Fibroblast of mammary gland (primary cell): ENCODE measurements around the gene SMARCE1.
"Not testable (repeated sequence)": the region's sequence is repeated elsewhere in the genome, so short reads cannot be mapped to it uniquely, and the experiment has no call there.

Experiments used
- DNase-seq: peaks from one replicate; pipeline ENCODE4 v3.0.0-alpha.2; 2010; ENCODE audit warnings: low read depth
- H3K4me3 ChIP-seq: 2 replicates; pipeline ENCODE4 v1.5.1; 2011; ENCODE audit warnings: low read depth, mild to moderate bottlenecking, low read length, moderate library complexity; ENCODE audit not compliant: control insufficient read depth
- TF ChIP-seq, protein P1 (sequence below): conservative IDR thresholded peaks from 2 replicates; pipeline ENCODE4 v1.5.1; 2011; ENCODE audit warnings: low read depth, low read length, inconsistent platforms; ENCODE audit not compliant: control insufficient read depth, insufficient read depth

The SMARCE1 gene

DNA sequence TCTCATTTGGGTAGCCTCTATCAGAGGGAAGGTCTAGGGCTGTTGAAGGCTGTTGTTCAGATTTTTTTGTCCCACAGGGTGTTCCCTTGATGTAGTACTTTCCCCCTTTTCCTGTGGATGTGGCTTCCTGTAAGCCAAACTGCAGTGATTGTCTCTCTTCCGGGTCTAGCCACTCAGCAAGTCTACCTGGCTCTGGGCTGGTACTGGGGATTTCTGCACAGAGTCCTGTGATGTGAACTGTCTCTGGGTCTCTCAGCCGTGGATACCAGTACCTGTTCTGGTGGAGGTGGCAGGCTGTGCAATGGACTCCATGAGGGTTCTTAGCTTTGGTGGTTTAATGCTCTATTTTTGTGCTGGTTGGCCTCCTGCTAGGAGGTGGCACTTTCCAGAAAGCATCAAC, 59.1 kb downstream of the SMARCE1 start:
- TF ChIP-seq, protein P1, sequence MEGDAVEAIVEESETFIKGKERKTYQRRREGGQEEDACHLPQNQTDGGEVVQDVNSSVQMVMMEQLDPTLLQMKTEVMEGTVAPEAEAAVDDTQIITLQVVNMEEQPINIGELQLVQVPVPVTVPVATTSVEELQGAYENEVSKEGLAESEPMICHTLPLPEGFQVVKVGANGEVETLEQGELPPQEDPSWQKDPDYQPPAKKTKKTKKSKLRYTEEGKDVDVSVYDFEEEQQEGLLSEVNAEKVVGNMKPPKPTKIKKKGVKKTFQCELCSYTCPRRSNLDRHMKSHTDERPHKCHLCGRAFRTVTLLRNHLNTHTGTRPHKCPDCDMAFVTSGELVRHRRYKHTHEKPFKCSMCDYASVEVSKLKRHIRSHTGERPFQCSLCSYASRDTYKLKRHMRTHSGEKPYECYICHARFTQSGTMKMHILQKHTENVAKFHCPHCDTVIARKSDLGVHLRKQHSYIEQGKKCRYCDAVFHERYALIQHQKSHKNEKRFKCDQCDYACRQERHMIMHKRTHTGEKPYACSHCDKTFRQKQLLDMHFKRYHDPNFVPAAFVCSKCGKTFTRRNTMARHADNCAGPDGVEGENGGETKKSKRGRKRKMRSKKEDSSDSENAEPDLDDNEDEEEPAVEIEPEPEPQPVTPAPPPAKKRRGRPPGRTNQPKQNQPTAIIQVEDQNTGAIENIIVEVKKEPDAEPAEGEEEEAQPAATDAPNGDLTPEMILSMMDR = no peak
- DNase-seq = no peak
- H3K4me3 ChIP-seq = no peak overlapping the region

DNA sequence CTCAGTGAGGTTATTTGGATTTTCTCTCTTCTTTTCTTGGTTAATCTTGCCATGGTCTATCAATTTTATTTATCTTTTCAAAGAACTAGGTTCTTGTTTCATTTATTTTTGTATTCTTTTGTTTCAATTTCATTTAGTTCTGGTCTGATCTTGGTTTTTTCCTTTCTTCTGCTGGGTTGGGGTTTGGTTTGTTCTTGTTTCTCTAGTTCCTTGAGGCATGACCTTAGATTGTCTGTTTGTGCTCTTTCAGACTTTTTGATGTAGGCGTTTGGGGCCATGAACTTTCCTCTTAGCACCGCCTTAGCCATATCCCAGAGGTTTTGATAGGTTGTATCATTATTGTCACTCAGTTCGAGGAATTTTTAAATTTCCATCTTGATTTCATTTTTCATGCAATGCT, 61.4 kb downstream of the SMARCE1 start:
- not testable (repeated sequence) for DNase-seq, H3K4me3 ChIP-seq

DNA sequence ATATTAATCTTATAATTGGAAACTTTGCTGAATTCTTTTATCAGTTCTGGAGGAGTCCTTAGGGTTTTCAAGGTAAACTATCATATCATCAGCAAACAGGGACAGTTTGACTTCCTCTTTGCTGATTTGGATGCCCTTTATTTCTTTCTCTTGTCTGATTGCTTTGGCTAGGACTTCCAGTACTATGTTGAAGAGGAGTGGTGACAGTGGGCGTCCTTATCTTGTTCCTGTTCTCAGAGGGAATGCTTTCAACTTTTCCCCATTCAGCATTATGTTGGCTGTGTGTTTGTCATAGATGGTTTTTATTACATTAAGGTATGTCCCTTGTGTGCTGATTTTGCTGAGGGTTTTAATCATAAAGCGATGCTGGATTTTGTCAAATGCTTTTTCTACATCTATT, 62.7 kb downstream of the SMARCE1 start:
- H3K4me3 ChIP-seq, DNase-seq: not testable (repeated sequence)

DNA sequence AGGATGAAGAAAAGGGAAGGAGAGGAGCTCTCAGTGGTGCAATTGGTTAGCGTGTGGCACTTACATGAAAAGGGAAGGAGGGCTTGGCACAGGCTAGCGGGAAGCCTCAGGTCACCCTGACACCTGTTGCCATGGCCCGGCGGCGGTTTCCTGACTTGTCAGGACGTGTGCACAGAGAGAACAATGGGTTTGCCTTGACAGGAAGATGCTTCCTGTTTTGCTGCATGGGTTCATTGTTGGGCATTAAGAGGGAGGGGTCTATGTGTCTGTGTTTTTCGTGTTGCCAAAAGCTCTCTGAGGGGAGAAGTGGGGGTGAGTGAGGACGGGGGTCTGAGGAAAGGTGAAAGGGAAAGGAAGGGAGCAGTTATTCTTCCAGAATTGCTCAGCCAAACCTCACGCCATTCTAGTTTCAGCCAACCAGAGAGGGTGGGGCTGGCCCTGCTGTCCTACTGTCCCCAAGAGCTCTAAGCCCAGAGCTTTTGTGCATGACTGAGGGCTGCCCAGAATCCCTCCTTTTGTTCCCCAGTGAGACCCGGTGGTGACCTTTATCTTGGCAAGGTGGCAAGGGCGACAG, 65.2 kb downstream of the SMARCE1 start:
- no peak for DNase-seq
- no peak overlapping the region for H3K4me3 ChIP-seq
- TF ChIP-seq, protein P1 = no peak

DNA sequence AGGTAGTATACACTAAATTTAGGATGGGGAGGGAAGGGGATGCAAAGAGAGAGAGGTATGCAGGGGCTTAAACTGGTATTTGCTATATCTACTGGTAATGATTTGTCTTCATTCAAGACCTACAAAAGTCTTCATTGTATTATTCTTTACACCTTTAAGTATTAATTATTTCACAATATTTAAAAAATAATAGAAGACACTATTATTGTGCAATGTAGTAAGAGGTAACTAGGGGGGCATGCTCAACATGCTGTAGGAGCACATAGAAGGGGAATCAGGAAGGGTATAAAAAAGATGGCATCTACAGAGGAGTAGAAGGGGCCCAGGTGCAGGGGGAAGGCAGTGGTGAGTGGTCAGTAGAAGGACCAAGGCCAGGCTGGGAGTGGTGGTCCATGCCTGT, 67.5 kb downstream of the SMARCE1 start:
- H3K4me3 ChIP-seq = no peak overlapping the region
- no peak for DNase-seq
- TF ChIP-seq, protein P1 = no peak

DNA sequence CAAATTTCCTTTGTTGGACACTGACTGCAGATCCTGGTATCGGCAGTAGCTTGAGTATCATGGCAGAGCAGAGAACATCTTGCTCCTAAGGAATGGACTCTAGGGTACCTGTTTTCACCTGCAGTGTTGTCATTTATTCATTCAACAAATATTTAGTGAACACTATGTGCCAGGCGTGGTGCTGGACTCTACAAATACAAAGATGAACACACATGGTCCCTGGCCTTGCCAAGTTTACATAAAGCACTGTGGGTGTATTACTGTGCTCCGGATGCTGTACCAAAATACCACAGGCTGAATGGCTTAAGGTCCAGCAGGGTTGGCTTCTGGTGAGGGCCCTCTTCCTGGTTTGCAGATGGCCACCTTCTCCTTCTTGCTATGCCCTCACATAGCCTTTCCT, 68.1 kb downstream of the SMARCE1 start:
- no peak overlapping the region for H3K4me3 ChIP-seq
- no peak for DNase-seq
- TF ChIP-seq, protein P1 = no peak

DNA sequence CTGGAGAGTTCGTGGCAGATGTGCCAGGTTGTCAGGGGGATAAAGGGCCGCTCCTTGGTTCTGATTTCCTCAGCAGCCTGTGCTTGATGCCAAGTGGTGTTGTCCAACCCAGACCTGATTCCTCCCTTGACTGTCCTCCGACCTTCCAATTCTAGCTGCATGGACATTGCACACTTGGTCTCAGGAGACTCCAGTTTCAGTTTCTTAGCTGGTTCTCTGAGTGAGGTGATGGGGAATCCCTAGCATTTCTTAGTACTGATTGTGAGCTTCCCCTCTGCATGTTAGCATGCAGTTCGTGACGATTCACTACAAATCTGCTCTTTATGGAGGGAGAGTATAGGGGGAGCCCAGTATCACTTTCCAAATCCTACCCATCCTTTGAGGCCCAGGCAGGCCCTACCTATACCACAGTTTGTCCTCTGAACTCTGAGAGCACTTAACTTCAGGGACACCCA, 70.0 kb downstream of the SMARCE1 start:
- no peak overlapping the region for H3K4me3 ChIP-seq
- DNase-seq = no peak
- TF ChIP-seq, protein P1 = no peak

DNA sequence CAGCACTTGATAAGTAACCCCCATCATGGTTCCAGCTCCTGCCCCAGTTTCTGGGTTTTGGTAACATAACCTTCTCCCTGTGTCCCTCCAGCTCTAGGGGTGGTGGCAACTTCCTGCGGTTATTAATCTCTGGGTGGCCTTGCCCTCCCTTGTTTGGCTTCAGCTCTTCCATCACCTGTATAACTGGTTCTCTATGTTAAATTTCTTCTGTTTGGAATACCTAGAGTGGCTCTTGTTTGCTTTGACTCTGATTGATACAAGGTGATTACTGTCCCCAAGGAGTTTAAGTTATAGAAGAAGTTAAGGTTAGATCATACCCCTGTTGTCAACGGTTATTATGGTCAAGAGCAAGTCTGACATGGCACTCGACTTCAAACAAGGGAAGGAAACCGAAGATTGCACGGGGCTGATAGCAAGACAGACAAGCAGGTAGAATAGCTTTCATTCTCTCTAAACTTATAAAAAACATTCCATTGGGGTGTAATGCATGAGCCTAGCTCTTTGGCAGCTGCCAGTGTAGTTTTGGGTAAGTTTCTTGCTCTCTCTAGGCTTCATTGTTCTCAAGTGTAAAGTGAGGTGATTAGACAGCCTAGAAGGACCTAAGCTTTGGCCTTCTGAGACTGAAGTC, 71.4 kb downstream of the SMARCE1 start:
- H3K4me3 ChIP-seq = no peak overlapping the region
- DNase-seq = no peak
- TF ChIP-seq, protein P1 = no peak
